Peyer's patch (tissue), 4 donors: ENCODE measurements around the gene TEK.

Source experiments
- CTCF ChIP-seq, 6 experiments: fragments of 450-650 bp in 4 of 6; fragments of 200-600 bp in 2 of 6; sonication (generic) in 1 of 6; IDR thresholded peaks; one replicate each; pipeline ENCODE4 v1.5.1; 2017 to 2019; ENCODE audit warnings: antibody characterized with exemption in 6 of 6, mild to moderate bottlenecking in 3 of 6, moderate library complexity in 1 of 6
- POLR2A ChIP-seq, 2 donors: fragments of 450-650 bp; IDR thresholded peaks; one replicate each; pipeline ENCODE4 v1.5.1; 2017; ENCODE audit warnings: antibody characterized with exemption in 2 of 2, mild to moderate bottlenecking in 2 of 2, moderate library complexity in 2 of 2

- TF ChIP-seq CTCF (IDR thresholded peaks at IDR 0.05) (no peak), POLR2A (IDR thresholded peaks at IDR 0.05) (no peak)
These were observed 22.0 kb upstream of the TEK start for GRCh38 chr9:27086818-27087680.
